Measurements from ENCODE around the gene ECE1.

The ECE1 gene

DNA sequence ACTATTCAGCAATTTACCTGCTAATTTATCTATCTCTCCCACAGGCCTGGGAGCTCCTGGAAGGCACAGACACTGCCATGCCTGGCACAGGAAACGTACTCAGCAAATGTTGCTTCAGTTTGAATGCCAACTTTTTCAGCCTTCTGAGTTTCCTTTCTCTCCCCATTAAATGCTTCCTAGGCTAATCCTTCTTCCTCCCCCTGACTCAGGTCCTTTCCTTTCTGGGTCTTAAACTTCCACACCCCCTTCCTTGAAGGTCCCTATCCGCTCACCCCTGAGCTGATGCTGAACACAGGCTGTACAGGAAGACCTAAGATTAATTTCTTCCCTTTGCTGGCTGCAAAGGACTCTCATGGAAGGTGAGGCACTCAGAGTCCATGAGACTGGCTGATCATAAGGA lies 40.3 kb upstream of the ECE1 start:
- Histone ChIP-seq H3K27ac (ENCODE audit: low read depth, low read length) (no peak overlapping the region), H3K4me2 (ENCODE audit: low read depth, low read length, poor library complexity, severe bottlenecking) (no peak overlapping the region), H3K9me2 (replicated peaks; ENCODE audit: insufficient read depth, low read length) (no peaks in the 10 kb centered on the region), H2AFZ (ENCODE audit: low read depth, low read length, severe bottlenecking) (no peak overlapping the region), H3K27me3 (ENCODE audit: low read length) (no peaks in the 10 kb centered on the region), H4K20me1 (ENCODE audit: low read depth, low read length) (no peaks in the 10 kb centered on the region), H3K9me3 (ENCODE audit: insufficient read depth, low read length) (no peaks in the 10 kb centered on the region), H3F3A (ENCODE audit: insufficient read depth) (peaks cover 12% of the 10 kb centered on the region; the same call in 1 of the 2 replicates), H3K4me3 (ENCODE audit: insufficient read depth, low read length, poor library complexity, severe bottlenecking) (no peak overlapping the region), H3K9ac (ENCODE audit: low read length) (no peak overlapping the region), H3K36me3 (ENCODE audit: low read length) (no peaks in the 10 kb centered on the region), H3K79me2 (ENCODE audit: insufficient read depth, low read length) (peaks cover 84% of the 10 kb centered on the region)
- TF ChIP-seq, protein P1, sequence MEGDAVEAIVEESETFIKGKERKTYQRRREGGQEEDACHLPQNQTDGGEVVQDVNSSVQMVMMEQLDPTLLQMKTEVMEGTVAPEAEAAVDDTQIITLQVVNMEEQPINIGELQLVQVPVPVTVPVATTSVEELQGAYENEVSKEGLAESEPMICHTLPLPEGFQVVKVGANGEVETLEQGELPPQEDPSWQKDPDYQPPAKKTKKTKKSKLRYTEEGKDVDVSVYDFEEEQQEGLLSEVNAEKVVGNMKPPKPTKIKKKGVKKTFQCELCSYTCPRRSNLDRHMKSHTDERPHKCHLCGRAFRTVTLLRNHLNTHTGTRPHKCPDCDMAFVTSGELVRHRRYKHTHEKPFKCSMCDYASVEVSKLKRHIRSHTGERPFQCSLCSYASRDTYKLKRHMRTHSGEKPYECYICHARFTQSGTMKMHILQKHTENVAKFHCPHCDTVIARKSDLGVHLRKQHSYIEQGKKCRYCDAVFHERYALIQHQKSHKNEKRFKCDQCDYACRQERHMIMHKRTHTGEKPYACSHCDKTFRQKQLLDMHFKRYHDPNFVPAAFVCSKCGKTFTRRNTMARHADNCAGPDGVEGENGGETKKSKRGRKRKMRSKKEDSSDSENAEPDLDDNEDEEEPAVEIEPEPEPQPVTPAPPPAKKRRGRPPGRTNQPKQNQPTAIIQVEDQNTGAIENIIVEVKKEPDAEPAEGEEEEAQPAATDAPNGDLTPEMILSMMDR (IDR thresholded peaks at IDR 0.05; ENCODE audit: insufficient read depth, low read length, poor library complexity, severe bottlenecking), result no peak
- TF ChIP-seq EZH2phosphoT487 (conservative IDR thresholded peaks at IDR 0.05; ENCODE audit: low read length), result no peak

DNA sequence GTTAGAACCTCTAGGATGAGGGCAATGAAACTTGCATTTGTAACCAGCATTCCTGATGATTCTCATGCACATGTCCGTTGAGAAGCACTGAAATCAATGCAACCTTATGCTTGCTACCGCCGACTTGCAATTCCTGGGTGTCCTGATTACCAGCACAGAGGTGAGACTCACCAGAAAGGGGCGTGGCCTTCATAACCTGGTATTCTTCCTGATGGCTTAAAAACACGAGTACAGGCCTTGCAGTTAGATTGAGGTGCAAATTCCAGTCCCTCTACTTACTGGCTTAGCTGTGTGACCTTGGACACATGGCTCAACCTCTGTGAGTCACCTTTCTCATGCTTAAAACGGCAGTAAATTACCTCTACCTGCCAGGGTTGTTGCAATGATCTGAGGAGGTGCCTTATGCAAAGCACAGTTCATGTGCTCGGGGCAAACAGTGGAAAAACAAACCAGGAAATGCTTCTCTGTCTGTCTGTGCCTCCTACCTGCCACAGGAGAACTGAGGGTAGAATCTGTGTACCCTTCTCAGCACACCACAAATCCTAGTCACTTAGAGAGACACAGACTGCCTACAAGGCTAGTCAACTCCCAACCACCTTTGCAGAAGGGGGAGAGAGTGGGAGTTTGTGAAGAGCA lies 39.1 kb upstream of the ECE1 start:
- no peaks in the 10 kb centered on the region for H3K9me2 ChIP-seq (replicated peaks; ENCODE audit: insufficient read depth, low read length)
- H3K27ac ChIP-seq (ENCODE audit: low read depth, low read length), result peak overlapping the region; percentile 53
- TF ChIP-seq, protein P1 (IDR thresholded peaks at IDR 0.05; ENCODE audit: insufficient read depth, low read length, poor library complexity, severe bottlenecking), result no peak
- no peak for TF ChIP-seq EZH2phosphoT487 (conservative IDR thresholded peaks at IDR 0.05; ENCODE audit: low read length)
- no peaks in the 10 kb centered on the region for H3K9me3 ChIP-seq (ENCODE audit: insufficient read depth, low read length)
- peaks cover 80% of the 10 kb centered on the region for H3K79me2 ChIP-seq (ENCODE audit: insufficient read depth, low read length)
- H3F3A ChIP-seq (ENCODE audit: insufficient read depth), result peaks cover 9% of the 10 kb centered on the region; the same call in 1 of the 2 replicates
- H2AFZ ChIP-seq (ENCODE audit: low read depth, low read length, severe bottlenecking), result no peak overlapping the region
- H3K9ac ChIP-seq (ENCODE audit: low read length), result no peak overlapping the region
- no peaks in the 10 kb centered on the region for H4K20me1 ChIP-seq (ENCODE audit: low read depth, low read length)
- H3K4me2 ChIP-seq (ENCODE audit: low read depth, low read length, poor library complexity, severe bottlenecking), result no peak overlapping the region
- H3K36me3 ChIP-seq (ENCODE audit: low read length), result no peaks in the 10 kb centered on the region
- H3K4me3 ChIP-seq (ENCODE audit: insufficient read depth, low read length, poor library complexity, severe bottlenecking), result no peak overlapping the region
- H3K27me3 ChIP-seq (ENCODE audit: low read length), result no peaks in the 10 kb centered on the region

DNA sequence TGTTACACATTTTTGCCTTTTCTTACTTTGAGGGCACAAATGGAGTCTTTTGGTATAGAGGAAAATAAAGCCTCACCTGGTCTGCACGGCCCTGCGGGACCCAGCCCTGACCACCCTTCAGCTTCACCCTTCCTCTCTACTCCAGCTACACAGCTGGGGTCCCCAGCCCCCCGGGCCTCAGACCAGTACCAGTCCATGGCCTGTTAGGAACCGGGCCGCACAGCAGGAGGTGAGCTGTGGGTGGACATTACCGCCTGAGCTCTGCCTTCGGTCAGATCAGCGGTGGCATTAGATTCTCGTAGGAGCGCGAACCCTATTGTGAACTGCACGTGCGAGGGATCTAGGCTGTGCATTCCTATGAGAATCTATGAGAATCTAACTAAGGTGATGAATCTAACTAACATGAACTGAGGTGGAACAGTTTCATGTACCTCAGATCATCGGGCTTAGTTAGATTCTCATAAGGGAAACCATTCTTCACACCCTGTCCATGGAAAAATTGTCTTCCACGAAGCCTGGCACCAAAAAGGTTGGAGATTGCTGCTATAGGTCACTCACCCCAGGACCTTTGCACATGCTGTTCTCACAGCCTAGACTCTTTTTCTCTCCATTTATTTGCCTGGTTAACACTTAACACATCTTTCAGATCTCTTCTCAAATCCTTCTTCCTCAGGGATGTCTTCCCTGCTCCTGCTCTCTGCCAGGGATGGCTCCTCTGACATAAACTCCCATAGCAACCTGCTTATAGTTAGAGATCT lies 37.5 kb upstream of the ECE1 start:
- Histone ChIP-seq H4K20me1 (ENCODE audit: low read depth, low read length) (no peaks in the 10 kb centered on the region), H3F3A (ENCODE audit: insufficient read depth) (0 out of 2 replicates have a peak, but pooled peaks cover 4% of the 10 kb centered on the region), H3K4me3 (ENCODE audit: insufficient read depth, low read length, poor library complexity, severe bottlenecking) (no peak overlapping the region), H2AFZ (ENCODE audit: low read depth, low read length, severe bottlenecking) (no peak overlapping the region), H3K27ac (ENCODE audit: low read depth, low read length) (no peak overlapping the region), H3K4me2 (ENCODE audit: low read depth, low read length, poor library complexity, severe bottlenecking) (no peak overlapping the region), H3K9me2 (replicated peaks; ENCODE audit: insufficient read depth, low read length) (no peaks in the 10 kb centered on the region), H3K79me2 (ENCODE audit: insufficient read depth, low read length) (peaks cover 81% of the 10 kb centered on the region), H3K9me3 (ENCODE audit: insufficient read depth, low read length) (no peaks in the 10 kb centered on the region), H3K9ac (ENCODE audit: low read length) (no peak overlapping the region), H3K36me3 (ENCODE audit: low read length) (no peaks in the 10 kb centered on the region), H3K27me3 (ENCODE audit: low read length) (no peaks in the 10 kb centered on the region)
- no peak for TF ChIP-seq EZH2phosphoT487 (conservative IDR thresholded peaks at IDR 0.05; ENCODE audit: low read length)
- TF ChIP-seq, protein P1 (IDR thresholded peaks at IDR 0.05; ENCODE audit: insufficient read depth, low read length, poor library complexity, severe bottlenecking), result no peak

Measured in SU-DHL-6 (cell line).